CD14-positive monocyte (primary cell): ENCODE results near the gene UGT1A6. TPM values are rescaled to one million over a fixed set of nuclear protein-coding genes. Genes with fewer than 3 reads are reported as not detected.
"Not testable (repeated sequence)": the region's sequence is repeated elsewhere in the genome, so short reads cannot be mapped to it uniquely, and the experiment has no call there.

ENCODE experiments used
- DNase-seq, 3 donors: peaks; one replicate each; pipeline ENCODE4 v3.0.0-alpha.2; 2011 to 2022
- H2AFZ ChIP-seq: 2 replicates; pipeline ENCODE4 v1.6.0; 2012; ENCODE audit warnings: mild to moderate bottlenecking, low read depth, low read length, inconsistent platforms; ENCODE audit not compliant: insufficient read depth, poor library complexity, severe bottlenecking
- H3K27ac ChIP-seq, 2 donors: 1 replicate in 1 of 2; 2 replicates in 1 of 2; pipeline ENCODE4 v1.5.1; 2012 to 2013; ENCODE audit warnings: low read length in 2 of 2, control low read depth in 1 of 2, inconsistent platforms in 1 of 2, low read depth in 1 of 2, mild to moderate bottlenecking in 1 of 2
- H3K27me3 ChIP-seq, 2 donors: one replicate each; pipeline versions ENCODE4 v1.6.0 to v1.6.1; 2011 to 2013; ENCODE audit warnings: low read length in 2 of 2; ENCODE audit not compliant: control insufficient read depth in 2 of 2, insufficient read depth in 2 of 2
- H3K36me3 ChIP-seq, 2 donors: replicated peaks in 1 of 2; 1 replicate in 1 of 2; 2 replicates in 1 of 2; pipeline versions ENCODE4 v1.5.1 to v1.6.1; 2012 to 2013; ENCODE audit warnings: low read length in 2 of 2, control low read depth in 1 of 2, inconsistent platforms in 1 of 2, mild to moderate bottlenecking in 1 of 2; ENCODE audit not compliant: insufficient read depth in 2 of 2, control insufficient read depth in 1 of 2
- H3K4me1 ChIP-seq, 2 donors: 1 replicate in 1 of 2; 2 replicates in 1 of 2; pipeline versions ENCODE4 v1.5.1 to v1.6.1; 2012 to 2013; ENCODE audit warnings: low read length in 2 of 2, control low read depth in 1 of 2, inconsistent platforms in 1 of 2, mild to moderate bottlenecking in 1 of 2, moderate library complexity in 1 of 2; ENCODE audit not compliant: insufficient read depth in 2 of 2, control insufficient read depth in 1 of 2
- H3K4me2 ChIP-seq: replicated peaks from 2 replicates; pipeline ENCODE3; 2012; ENCODE audit warnings: low read length, moderate library complexity, mild to moderate bottlenecking; ENCODE audit not compliant: poor library complexity, severe bottlenecking; ENCODE audit errors: extremely low read depth
- H3K4me3 ChIP-seq, 3 experiments: fragments of 200-600 bp in 1 of 3; sonication (generic) in 1 of 3; replicated peaks in 1 of 3; 1 replicate in 2 of 3; 2 replicates in 1 of 3; pipeline ENCODE4 v1.5.1; 2011 to 2013; ENCODE audit warnings: low read length in 3 of 3, mild to moderate bottlenecking in 3 of 3, control low read depth in 2 of 3, low read depth in 2 of 3, inconsistent platforms in 1 of 3, moderate library complexity in 1 of 3
- H3K79me2 ChIP-seq: 2 replicates; pipeline ENCODE4 v1.6.0; 2012; ENCODE audit warnings: mild to moderate bottlenecking, control low read depth, inconsistent platforms, low read length, moderate library complexity; ENCODE audit not compliant: insufficient read depth
- H3K9ac ChIP-seq: 2 replicates; pipeline ENCODE4 v1.6.0; 2017; ENCODE audit warnings: low read length, mild to moderate bottlenecking; ENCODE audit not compliant: insufficient read depth, poor library complexity, severe bottlenecking
- H3K9me3 ChIP-seq, 2 donors: replicated peaks in 1 of 2; 1 replicate in 1 of 2; 2 replicates in 1 of 2; pipeline versions ENCODE4 v1.5.1 to v1.6.1; 2012 to 2013; ENCODE audit warnings: low read length in 2 of 2, control low read depth in 1 of 2; ENCODE audit not compliant: control insufficient read depth in 1 of 2, insufficient read depth in 1 of 2
- H4K20me1 ChIP-seq: 2 replicates; pipeline ENCODE4 v1.6.0; 2012; ENCODE audit warnings: mild to moderate bottlenecking, low read length, control low read depth, moderate library complexity; ENCODE audit not compliant: insufficient read depth
- H3K27ac Mint-ChIP-seq, 7 donors: one replicate each; pipeline ENCODE4 v1.8.0; 2020; ENCODE audit warnings: mild to moderate bottlenecking in 7 of 7, mixed read lengths in 7 of 7, moderate library complexity in 6 of 7, inconsistent platforms in 2 of 7
- H3K27me3 Mint-ChIP-seq, 3 donors: one replicate each; pipeline ENCODE4 v1.8.0; 2021 to 2022; ENCODE audit warnings: low read depth in 3 of 3, mild to moderate bottlenecking in 3 of 3, mixed read lengths in 3 of 3, moderate library complexity in 3 of 3, inconsistent platforms in 1 of 3
- H3K36me3 Mint-ChIP-seq, 2 donors: one replicate each; pipeline ENCODE4 v1.8.0; 2020; ENCODE audit warnings: mixed read lengths in 2 of 2, inconsistent platforms in 1 of 2, mild to moderate bottlenecking in 1 of 2
- H3K4me1 Mint-ChIP-seq: one replicate; pipeline ENCODE4 v1.8.0; 2020; ENCODE audit warnings: mild to moderate bottlenecking, mixed read lengths
- H3K4me3 Mint-ChIP-seq, 2 donors: one replicate each; pipeline ENCODE4 v1.8.0; 2020; ENCODE audit warnings: mild to moderate bottlenecking in 2 of 2, mixed read lengths in 2 of 2, moderate library complexity in 1 of 2
- H3K9me3 Mint-ChIP-seq, 7 donors: one replicate each; pipeline ENCODE4 v1.8.0; 2020 to 2022; ENCODE audit warnings: mixed read lengths in 7 of 7, mild to moderate bottlenecking in 6 of 7, moderate library complexity in 6 of 7, inconsistent platforms in 2 of 7
- CTCF ChIP-seq: fragments of 200-600 bp; IDR thresholded peaks from one replicate; pipeline ENCODE4 v1.8.0; 2022; ENCODE audit warnings: antibody characterized with exemption, mild to moderate bottlenecking
- WGBS: methylation state at CpG from one replicate; pipeline ENCODE4 v1.1.5; 2013; ENCODE audit warnings: missing lambda C conversion rate; ENCODE audit not compliant: insufficient coverage; 5-methylcytosine and 5-hydroxymethylcytosine counted together
- intact Hi-C, 2 donors: fragments of 100-400 bp; cut with micrococcal nuclease; formaldehyde crosslinking; loops; one replicate each; pipeline versions ENCODE4 v1.15.0 to v1.15.1; 2023
- polyA plus RNA-seq, 3 donors: library from polyadenylated mRNA; depleted of rRNA in 1 of 3; unstranded in 2 of 3; stranded (reverse) in 1 of 3; fragments of 300-500 nt in 2 of 3; fragments of >200 nt in 1 of 3; fragmentation: Illumina TruSeq in 2 of 3; gene quantifications; 1 replicate in 2 of 3; 2 replicates in 1 of 3; pipeline ENCODE4 v1.2.3, GENCODE V29; 2012 to 2021

UGT1A6 gene
- polyA plus RNA-seq, 3 donors, result not detected

- intact Hi-C loops, result no loop called here
- H2AFZ ChIP-seq, result no peak within 1 kb of the TSS
- H3K9me3 ChIP-seq, result no peaks in the 10 kb centered on the region
- no peaks in the 10 kb centered on the region for H3K79me2 ChIP-seq
- peaks cover 2 to 8% (median 5%) of the 10 kb centered on the region in 3 donors for H3K27me3 Mint-ChIP-seq
- no peaks in the 10 kb centered on the region for H4K20me1 ChIP-seq
- no peak for DNase-seq
- no peak within 1 kb of the TSS for H3K4me3 Mint-ChIP-seq
- no peak within 1 kb of the TSS for H3K9ac ChIP-seq
- H3K4me2 ChIP-seq, result no peak within 1 kb of the TSS
- peaks cover 0 to 2% (median 0%) of the 10 kb centered on the region in 7 donors for H3K9me3 Mint-ChIP-seq
- no peaks in the 10 kb centered on the region for H3K36me3 ChIP-seq
- no peaks in the 10 kb centered on the region for H3K4me1 Mint-ChIP-seq
- H3K27ac Mint-ChIP-seq, result peak within 1 kb of the TSS in 1 of 7 donors; percentile 25
- no peak within 1 kb of the TSS for H3K27ac ChIP-seq
- no peaks in the 10 kb centered on the region for H3K4me1 ChIP-seq
- H3K27me3 ChIP-seq, result no peaks in the 10 kb centered on the region
- no peak for TF ChIP-seq CTCF
- 90% methylated on average over 6 of the region's 8 CpGs for WGBS
- no peak within 1 kb of the TSS for H3K4me3 ChIP-seq
- H3K36me3 Mint-ChIP-seq, result no peaks in the 10 kb centered on the region
Measured at GRCh38 chr2:233728723-233729301, 36.1 kb downstream of the UGT1A6 start, which contains the start of gene UGT1A3. Gene UGT1A3 (plus strand): TSS chr2:233729042. CDS start chr2:233729127, 85 bp downstream.

- H3K79me2 ChIP-seq, H3K27me3 Mint-ChIP-seq, DNase-seq, H3K36me3 Mint-ChIP-seq, H3K36me3 ChIP-seq, H3K4me1 Mint-ChIP-seq, H3K4me2 ChIP-seq, H4K20me1 ChIP-seq, H3K4me3 ChIP-seq, H3K9me3 Mint-ChIP-seq, H3K9ac ChIP-seq, H3K4me1 ChIP-seq, H3K27ac Mint-ChIP-seq, H3K27me3 ChIP-seq, H2AFZ ChIP-seq, H3K27ac ChIP-seq, H3K4me3 Mint-ChIP-seq, H3K9me3 ChIP-seq, intact Hi-C loops: not testable (repeated sequence)
- 88% methylated on average over 12 of the region's 14 CpGs for WGBS
Measured at GRCh38 chr2:233736868-233737653, 44.4 kb downstream of the UGT1A6 start.
